ENCODE data around the gene ITPR3.

GRCh38 chr6:33664506-33665057, 43.5 kb downstream of the ITPR3 start:
- TF ChIP-seq EZH2phosphoT487 (IDR thresholded peaks at IDR 0.05; ENCODE audit: insufficient read depth, low read depth) = no peak
- TF ChIP-seq EZH2 (IDR thresholded peaks at IDR 0.05; ENCODE audit: insufficient read depth, poor library complexity, severe bottlenecking) = no peak

All from GM23248 (cell line).